ENCODE results near the gene KRT79.

DNA sequence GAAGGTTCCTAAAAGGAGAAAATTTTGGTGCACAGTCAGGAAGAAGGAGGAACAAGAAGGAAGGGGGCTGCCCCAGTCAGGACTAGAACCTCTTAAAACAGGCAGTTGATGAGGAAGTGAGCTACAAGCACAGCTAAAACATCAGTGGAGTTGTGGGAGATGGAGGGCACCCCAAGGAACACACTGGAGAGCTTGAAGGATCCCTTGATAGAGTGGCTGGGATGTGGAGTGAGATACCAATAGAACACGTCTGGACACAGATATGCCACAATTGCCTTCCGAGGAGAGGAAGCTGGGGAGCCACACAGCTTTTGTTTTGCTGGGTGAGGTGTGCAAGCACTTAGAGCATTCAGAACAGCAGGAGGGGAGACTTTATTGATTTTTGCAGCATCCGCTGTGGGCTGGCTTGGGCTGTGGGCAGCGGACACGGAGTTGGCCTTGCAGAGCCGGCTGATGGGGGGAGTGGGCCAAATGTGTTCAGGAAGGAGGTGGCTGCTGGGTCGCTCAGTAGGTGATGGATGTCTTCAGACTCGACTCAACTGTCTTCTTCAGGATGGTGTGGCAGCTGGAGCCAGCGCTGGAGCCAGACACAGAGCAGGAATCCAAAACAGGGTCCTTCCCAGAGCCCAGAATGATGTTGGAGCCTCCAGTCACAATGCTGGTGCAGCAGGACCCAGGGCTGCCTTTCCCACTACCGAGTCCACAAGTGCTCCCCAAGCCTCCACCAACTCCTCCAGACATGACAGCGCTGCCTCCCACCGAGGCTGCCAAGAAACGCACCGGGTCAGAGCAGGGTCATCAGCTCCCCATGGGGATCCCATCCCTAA lies 4.7 kb upstream of the KRT79 start:
- TF ChIP-seq CTCF (IDR thresholded peaks at IDR 0.05; ENCODE audit: poor library complexity) (no peak), EZH2 (IDR thresholded peaks at IDR 0.05; ENCODE audit: borderline replicate concordance) (no peak)
